H9 (cell line): ENCODE data around the gene ARL8A. TPM values are rescaled to one million over a fixed set of nuclear protein-coding genes. Genes with fewer than 3 reads are reported as not detected.

Experiments used
- DNase-seq: peaks from one replicate; pipeline ENCODE4 v3.0.0-alpha.2; 2017
- H2AFZ ChIP-seq: one replicate; pipeline ENCODE4 v1.6.1; 2013; ENCODE audit warnings: mild to moderate bottlenecking, low read length, control low read depth, moderate library complexity
- H2AK5ac ChIP-seq: 2 replicates; pipeline ENCODE4 v1.6.1; 2013; ENCODE audit warnings: low read length, control low read depth, mixed read lengths; ENCODE audit not compliant: insufficient read length
- H2BK120ac ChIP-seq: one replicate; pipeline ENCODE4 v1.6.1; 2013; ENCODE audit warnings: low read depth, mild to moderate bottlenecking, low read length, control low read depth, inconsistent platforms; ENCODE audit not compliant: poor library complexity, severe bottlenecking
- H2BK12ac ChIP-seq: 2 replicates; pipeline ENCODE4 v1.6.1; 2013; ENCODE audit warnings: low read length, control low read depth, mixed read lengths, low read depth; ENCODE audit not compliant: insufficient read length
- H2BK15ac ChIP-seq: 2 replicates; pipeline ENCODE4 v1.6.1; 2013; ENCODE audit warnings: low read depth, low read length, control low read depth
- H2BK20ac ChIP-seq: one replicate; pipeline ENCODE4 v1.6.1; 2013; ENCODE audit warnings: low read depth, mild to moderate bottlenecking, low read length, control low read depth, inconsistent platforms; ENCODE audit not compliant: poor library complexity, severe bottlenecking
- H2BK5ac ChIP-seq: 2 replicates; pipeline ENCODE4 v1.6.1; 2013; ENCODE audit warnings: low read length, control low read depth, mixed read lengths; ENCODE audit not compliant: insufficient read length
- H3K14ac ChIP-seq: 2 replicates; pipeline ENCODE4 v1.6.1; 2013; ENCODE audit warnings: low read length, control low read depth; ENCODE audit not compliant: insufficient read depth
- H3K18ac ChIP-seq: 2 replicates; pipeline ENCODE4 v1.6.1; 2013; ENCODE audit warnings: low read depth, mild to moderate bottlenecking, mixed read lengths, low read length, control low read depth; ENCODE audit not compliant: insufficient read length
- H3K23ac ChIP-seq: 2 replicates; pipeline ENCODE4 v1.6.1; 2013; ENCODE audit warnings: low read length, control low read depth, mixed read lengths, low read depth; ENCODE audit not compliant: insufficient read length
- H3K23me2 ChIP-seq: 2 replicates; pipeline ENCODE4 v1.6.1; 2013; ENCODE audit warnings: low read depth, mild to moderate bottlenecking, mixed read lengths, low read length, control low read depth; ENCODE audit not compliant: insufficient read length, poor library complexity, severe bottlenecking
- H3K27ac ChIP-seq: 2 replicates; pipeline ENCODE4 v1.5.1; 2013; ENCODE audit warnings: low read length, control low read depth, mixed read lengths, low read depth; ENCODE audit not compliant: insufficient read length
- H3K27me3 ChIP-seq: 2 replicates; pipeline ENCODE4 v1.6.1; 2013; ENCODE audit warnings: low read length, control low read depth, inconsistent platforms; ENCODE audit not compliant: insufficient read depth
- H3K4ac ChIP-seq: 2 replicates; pipeline ENCODE4 v1.6.1; 2013; ENCODE audit warnings: low read depth, mild to moderate bottlenecking, control low read depth, inconsistent platforms, low read length, moderate library complexity
- H3K4me1 ChIP-seq: 2 replicates; pipeline ENCODE4 v1.6.1; 2013; ENCODE audit warnings: low read length, control low read depth, inconsistent platforms; ENCODE audit not compliant: insufficient read depth
- H3K4me2 ChIP-seq: 2 replicates; pipeline ENCODE4 v1.6.1; 2013; ENCODE audit warnings: low read length, control low read depth, mixed read lengths; ENCODE audit not compliant: insufficient read length, insufficient read depth
- H3K56ac ChIP-seq: 2 replicates; pipeline ENCODE4 v1.6.1; 2013; ENCODE audit warnings: low read depth, mild to moderate bottlenecking, mixed read lengths, low read length, control low read depth; ENCODE audit not compliant: insufficient read length
- H3K79me1 ChIP-seq: 2 replicates; pipeline ENCODE4 v1.6.1; 2013; ENCODE audit warnings: low read depth, mild to moderate bottlenecking, moderate library complexity, low read length, control low read depth, inconsistent platforms; ENCODE audit not compliant: insufficient read depth, poor library complexity, severe bottlenecking
- H3K79me2 ChIP-seq: 2 replicates; pipeline ENCODE4 v1.6.1; 2013; ENCODE audit warnings: low read length, control low read depth, inconsistent platforms; ENCODE audit not compliant: insufficient read depth
- H3K9ac ChIP-seq: 2 replicates; pipeline ENCODE4 v1.6.1; 2013; ENCODE audit warnings: low read length, control low read depth, mixed read lengths; ENCODE audit not compliant: insufficient read length; ENCODE audit errors: extremely low read depth
- H3K9me3 ChIP-seq: one replicate; pipeline ENCODE4 v1.6.1; 2013; ENCODE audit warnings: low read depth, low read length, inconsistent platforms; ENCODE audit not compliant: control insufficient read depth
- H3T11ph ChIP-seq: one replicate; pipeline ENCODE4 v1.6.1; 2013; ENCODE audit warnings: mild to moderate bottlenecking, low read length, control low read depth, inconsistent platforms
- H4K20me1 ChIP-seq: one replicate; pipeline ENCODE4 v1.6.1; 2013; ENCODE audit not compliant: control insufficient read depth, insufficient read length, insufficient read depth
- H4K5ac ChIP-seq: 2 replicates; pipeline ENCODE4 v1.6.1; 2013; ENCODE audit warnings: low read depth, mild to moderate bottlenecking, mixed read lengths, low read length, control low read depth; ENCODE audit not compliant: insufficient read length
- H4K8ac ChIP-seq: replicated peaks from 2 replicates; pipeline ENCODE4 v1.6.1; 2013; ENCODE audit warnings: low read length, control low read depth, mixed read lengths, low read depth; ENCODE audit not compliant: insufficient read length
- H4K91ac ChIP-seq: 2 replicates; pipeline ENCODE4 v1.6.1; 2013; ENCODE audit warnings: low read depth, mild to moderate bottlenecking, moderate library complexity, mixed read lengths, low read length, control low read depth; ENCODE audit not compliant: insufficient read length
- H3K27ac Mint-ChIP-seq, 3 experiments: 2 replicates in 2 of 3; 3 replicates in 1 of 3; pipeline ENCODE4 v1.8.0; 2020 to 2021; ENCODE audit warnings: mixed read lengths in 3 of 3, mild to moderate bottlenecking in 1 of 3, moderate library complexity in 1 of 3
- H3K27me3 Mint-ChIP-seq: 2 replicates; pipeline ENCODE4 v1.8.0; 2021; ENCODE audit warnings: low read depth, mild to moderate bottlenecking, moderate library complexity, mixed read lengths
- H3K36me3 Mint-ChIP-seq, 3 experiments: 2 replicates in 2 of 3; 3 replicates in 1 of 3; pipeline ENCODE4 v1.8.0; 2020 to 2021; ENCODE audit warnings: low read depth in 3 of 3, mixed read lengths in 3 of 3; ENCODE audit not compliant: insufficient read depth in 1 of 3
- H3K4me1 Mint-ChIP-seq, 2 experiments: 2 replicates each; pipeline ENCODE4 v1.8.0; 2020; ENCODE audit warnings: mixed read lengths in 2 of 2
- H3K4me3 Mint-ChIP-seq, 2 experiments: 2 replicates in 1 of 2; 3 replicates in 1 of 2; pipeline ENCODE4 v1.8.0; 2020 to 2021; ENCODE audit warnings: mild to moderate bottlenecking in 2 of 2, mixed read lengths in 2 of 2, moderate library complexity in 1 of 2
- H3K9me3 Mint-ChIP-seq, 2 experiments: 2 replicates in 1 of 2; 3 replicates in 1 of 2; pipeline ENCODE4 v1.8.0; 2020; ENCODE audit warnings: mild to moderate bottlenecking in 2 of 2, mixed read lengths in 2 of 2, moderate library complexity in 1 of 2
- WGBS: extraction: QIAGEN DNeasy Blood & Tissue Kit; methylation state at CpG from one replicate; pipeline ENCODE4 v1.1.7; 2013; ENCODE audit warnings: missing lambda C conversion rate, low lambda C conversion rate, mixed read lengths; ENCODE audit not compliant: insufficient read length; ENCODE audit errors: extremely low coverage; 5-methylcytosine and 5-hydroxymethylcytosine counted together
- total RNA-seq: library from RNA; stranded (reverse); gene quantifications from 2 replicates; pipeline ENCODE4 v1.2.1, GENCODE V29; 2021
- TF ChIP-seq, protein P1 (sequence below): fragments of 200-600 bp; sonication (generic); conservative IDR thresholded peaks from 3 replicates; pipeline ENCODE4 v1.8.0; 2021; ENCODE audit warnings: antibody characterized with exemption, mild to moderate bottlenecking

The ARL8A gene
- total RNA-seq, 1 experiment from 2014 or later: 67.2 TPM

DNA sequence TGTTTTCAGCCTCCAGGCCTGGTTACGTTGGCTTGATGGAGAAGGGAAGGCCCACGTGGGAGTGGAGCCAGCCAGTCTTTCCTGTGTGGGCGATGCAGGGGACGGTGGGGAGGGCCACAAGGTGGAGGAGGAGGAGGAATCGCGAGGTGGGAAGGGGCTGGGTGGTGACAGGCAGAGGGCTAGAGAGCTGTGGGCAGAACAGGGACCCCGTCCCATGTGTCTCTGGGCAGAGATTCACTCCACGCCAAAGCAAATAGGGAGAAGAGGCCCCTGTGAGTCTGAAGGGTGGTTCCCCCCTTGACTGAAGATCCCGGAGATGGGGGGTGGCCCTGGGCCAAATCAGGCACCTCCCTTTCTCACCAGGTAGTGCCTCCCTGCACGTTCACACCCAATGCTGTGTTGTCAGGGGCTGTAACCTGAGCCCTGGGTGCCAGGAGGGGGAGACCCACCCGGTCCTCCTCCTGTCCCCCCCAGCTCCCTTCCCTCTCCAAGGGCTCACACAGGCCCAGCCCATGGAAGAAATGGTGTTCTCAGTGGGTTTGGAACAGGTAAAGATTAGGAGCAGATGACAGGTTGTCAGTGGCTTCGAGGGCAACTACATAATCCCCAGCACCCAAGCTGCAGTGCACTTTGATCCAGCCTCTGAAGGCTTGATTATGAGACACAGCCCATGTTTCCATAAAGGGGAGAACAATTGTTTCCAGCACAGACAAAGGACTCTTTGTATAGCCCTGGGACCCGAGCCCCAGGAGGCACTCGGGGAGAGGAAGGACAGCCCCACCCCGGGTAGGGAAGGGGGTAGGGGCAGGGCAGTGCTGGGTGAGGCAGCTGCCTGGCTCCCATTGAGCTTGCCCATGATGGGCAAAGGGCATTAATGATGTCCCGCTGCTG lies 59.5 kb downstream of the ARL8A start:
- Histone ChIP-seq H3K79me1 (no peaks in the 10 kb centered on the region), H3K27me3 (no peaks in the 10 kb centered on the region), H3K4me2 (no peak overlapping the region), H2BK12ac (no peak overlapping the region), H2AFZ (no peak overlapping the region), H3K14ac (peak overlapping the region; percentile 6; the same call in 1 of the 2 replicates), H3K9me3 (no peaks in the 10 kb centered on the region), H2AK5ac (no peak overlapping the region), H2BK15ac (no peak overlapping the region), H3K23me2 (no peaks in the 10 kb centered on the region), H3K4ac (no peak overlapping the region), H3K18ac (no peak overlapping the region), H2BK5ac (no peak overlapping the region), H2BK120ac (no peak overlapping the region), H2BK20ac (no peak overlapping the region), H3K56ac (no peak overlapping the region), H3K9ac (no peak overlapping the region), H4K8ac (no peak overlapping the region), H4K20me1 (no peaks in the 10 kb centered on the region), H4K5ac (no peak overlapping the region), H4K91ac (no peak overlapping the region), H3K23ac (no peak overlapping the region), H3K4me1 (peaks cover 13% of the 10 kb centered on the region; the same call in 1 of the 2 replicates), H3K79me2 (no peaks in the 10 kb centered on the region), H3T11ph (no peak overlapping the region), H3K27ac (no peak overlapping the region)
- no peaks in the 10 kb centered on the region for H3K36me3 Mint-ChIP-seq
- peaks cover 46 to 57% of the 10 kb centered on the region in 2 experiments for H3K4me1 Mint-ChIP-seq
- TF ChIP-seq, protein P1, sequence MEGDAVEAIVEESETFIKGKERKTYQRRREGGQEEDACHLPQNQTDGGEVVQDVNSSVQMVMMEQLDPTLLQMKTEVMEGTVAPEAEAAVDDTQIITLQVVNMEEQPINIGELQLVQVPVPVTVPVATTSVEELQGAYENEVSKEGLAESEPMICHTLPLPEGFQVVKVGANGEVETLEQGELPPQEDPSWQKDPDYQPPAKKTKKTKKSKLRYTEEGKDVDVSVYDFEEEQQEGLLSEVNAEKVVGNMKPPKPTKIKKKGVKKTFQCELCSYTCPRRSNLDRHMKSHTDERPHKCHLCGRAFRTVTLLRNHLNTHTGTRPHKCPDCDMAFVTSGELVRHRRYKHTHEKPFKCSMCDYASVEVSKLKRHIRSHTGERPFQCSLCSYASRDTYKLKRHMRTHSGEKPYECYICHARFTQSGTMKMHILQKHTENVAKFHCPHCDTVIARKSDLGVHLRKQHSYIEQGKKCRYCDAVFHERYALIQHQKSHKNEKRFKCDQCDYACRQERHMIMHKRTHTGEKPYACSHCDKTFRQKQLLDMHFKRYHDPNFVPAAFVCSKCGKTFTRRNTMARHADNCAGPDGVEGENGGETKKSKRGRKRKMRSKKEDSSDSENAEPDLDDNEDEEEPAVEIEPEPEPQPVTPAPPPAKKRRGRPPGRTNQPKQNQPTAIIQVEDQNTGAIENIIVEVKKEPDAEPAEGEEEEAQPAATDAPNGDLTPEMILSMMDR: no peak
- peaks cover 3% of the 10 kb centered on the region for H3K27me3 Mint-ChIP-seq
- peak; percentile 56 for DNase-seq
- no peaks in the 10 kb centered on the region; a peak in 1 of 5 replicates for H3K9me3 Mint-ChIP-seq
- no CpG with 5 or more reads among the region's 16 CpGs for WGBS
- peak overlapping the region in 2 of 3 experiments; percentile 75 to 88; a peak in 4 of 7 replicates for H3K27ac Mint-ChIP-seq
- H3K4me3 Mint-ChIP-seq: peak overlapping the region in 1 of 2 experiments; percentile 18; a peak in 2 of 5 replicates

Other genes starting within 250 kb of the ARL8A start
- gene LMOD1, start 198.2 kb downstream of the ARL8A start, total RNA-seq: 0.31 and 0.44 TPM in 2 replicates
- 60.3 and 60.9 TPM in 2 replicates for gene TIMM17A, start 189.2 kb downstream of the ARL8A start, total RNA-seq
- gene RNPEP, start 162.1 kb downstream of the ARL8A start, total RNA-seq: 49.2 and 49.9 TPM in 2 replicates
- 9.1 and 10.4 TPM in 2 replicates for gene ELF3, start 134.2 kb downstream of the ARL8A start, total RNA-seq
- gene GPR37L1, start 21.8 kb downstream of the ARL8A start, total RNA-seq: 0.11 TPM in 2 replicates
- gene PTPN7, start 15.9 kb upstream of the ARL8A start, total RNA-seq: 0.22 and 0.72 TPM in 2 replicates
- gene LGR6, start 49.1 kb upstream of the ARL8A start, total RNA-seq: 0.66 and 1.0 TPM in 2 replicates
- gene UBE2T, start 197.2 kb upstream of the ARL8A start, total RNA-seq: 50.9 and 56.0 TPM in 2 replicates
- 8.1 and 12.9 TPM in 2 replicates for gene PPP1R12B, start 204.0 kb upstream of the ARL8A start, total RNA-seq